HG03103 (cell line): Measurements from ENCODE around the gene CRYBA2.

Experiments used
- ATAC-seq: cut with Tn5 transposase; IDR thresholded peaks from one replicate; pipeline ENCODE4 v1.9.1; 2021; ENCODE audit warnings: low read depth; ENCODE audit not compliant: unreplicated experiment

Gene CRYBA2

DNA sequence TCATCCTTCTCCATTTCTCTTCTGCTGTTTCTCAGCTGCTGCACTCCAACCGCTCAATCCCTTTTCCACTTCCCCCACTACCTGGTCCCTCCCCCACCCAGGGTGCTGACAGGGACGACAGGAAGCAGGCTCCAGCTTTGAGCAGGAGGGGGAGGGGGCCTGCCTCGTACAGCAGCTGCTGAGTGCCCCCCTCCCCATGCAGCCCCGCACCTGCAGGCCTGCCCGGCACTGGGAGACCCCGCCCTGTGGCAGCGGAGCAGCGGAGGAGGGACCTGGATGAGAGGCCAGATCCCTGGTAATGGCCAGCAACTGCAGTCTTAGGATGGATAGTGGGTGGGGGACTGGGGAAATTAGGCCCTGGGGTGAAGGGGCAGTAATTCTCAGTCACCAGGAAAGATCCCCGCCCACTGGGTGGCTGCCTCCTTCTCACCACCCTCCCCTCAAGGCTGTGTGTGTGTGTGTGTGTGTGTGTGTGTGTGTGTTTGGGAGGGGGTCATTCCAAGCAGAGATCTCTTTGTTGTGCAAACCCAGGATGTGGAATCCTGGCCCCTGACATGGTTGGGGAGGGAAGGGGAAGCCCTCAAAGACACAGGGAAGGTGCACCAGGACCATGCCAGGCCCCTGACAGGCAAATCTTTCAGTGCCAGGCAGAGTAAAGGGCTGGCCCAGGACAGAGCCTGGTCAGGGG, 6.8 kb upstream of the CRYBA2 start:
- no peak for ATAC-seq

- no peak for ATAC-seq
These were observed 6.0 kb upstream of the CRYBA2 start for GRCh38 chr2:218999021-218999880.

DNA sequence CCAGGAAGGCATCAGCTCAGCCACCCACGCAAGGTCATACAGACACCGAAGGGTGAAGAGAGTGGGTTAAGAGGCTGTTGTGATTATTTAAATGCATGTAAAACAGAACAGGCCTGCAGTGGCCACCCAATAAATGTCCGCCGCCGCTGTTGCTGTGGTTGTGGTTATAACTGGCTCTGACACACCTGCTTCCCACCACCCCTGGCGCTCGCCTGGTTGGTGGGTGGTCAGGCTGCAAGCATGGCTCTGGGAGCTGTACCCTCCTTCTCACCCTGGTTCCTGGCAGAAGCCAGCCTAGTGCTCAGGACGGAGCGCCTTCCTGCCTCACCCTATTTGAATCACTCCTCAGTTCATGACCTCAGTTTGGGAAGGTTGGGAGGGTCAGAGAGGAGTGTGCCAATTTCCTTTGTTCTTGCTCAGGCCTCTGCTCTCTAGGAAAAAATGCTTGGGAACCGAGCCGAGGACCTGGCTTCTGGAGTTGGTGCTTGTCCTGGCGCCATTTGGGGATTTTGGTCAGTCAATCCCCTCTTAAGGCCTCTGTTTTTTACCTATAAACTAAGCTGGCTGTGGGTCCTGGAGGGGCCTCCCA, 5.3 kb upstream of the CRYBA2 start:
- no peak for ATAC-seq

- no peak for ATAC-seq
These were observed 4.5 kb upstream of the CRYBA2 start for GRCh38 chr2:218997731-218998130.

GRCh38 chr2:218996937-218997336, 3.7 kb upstream of the CRYBA2 start:
- ATAC-seq, result no peak

- no peak for ATAC-seq
These were observed 2.9 kb upstream of the CRYBA2 start for GRCh38 chr2:218995972-218996711.

- ATAC-seq, result no peak
These were observed 2.3 kb upstream of the CRYBA2 start for GRCh38 chr2:218995561-218995960.

- no peak for ATAC-seq
These were observed 398 bp downstream of the CRYBA2 start for GRCh38 chr2:218992703-218993344.

DNA sequence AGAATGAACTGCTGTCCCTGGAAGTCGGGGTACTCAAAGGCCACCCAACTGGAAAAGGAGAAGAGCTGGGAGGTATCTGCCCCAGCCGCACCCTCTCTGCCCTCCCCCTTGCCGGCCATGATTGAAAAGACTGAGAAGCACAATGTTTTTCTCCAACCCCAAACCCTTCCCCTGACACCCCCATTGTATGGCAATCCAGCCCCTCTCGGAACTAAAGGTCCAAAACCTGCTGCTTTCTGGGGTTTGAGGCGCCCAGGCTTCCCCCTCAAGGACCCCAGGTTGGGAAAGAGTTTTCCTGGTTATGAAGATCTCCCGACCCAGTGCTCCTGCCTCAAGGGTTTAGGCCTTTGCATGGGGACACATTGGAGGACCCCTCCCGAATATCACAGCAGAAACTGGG, 1.0 kb downstream of the CRYBA2 start:
- no peak for ATAC-seq

DNA sequence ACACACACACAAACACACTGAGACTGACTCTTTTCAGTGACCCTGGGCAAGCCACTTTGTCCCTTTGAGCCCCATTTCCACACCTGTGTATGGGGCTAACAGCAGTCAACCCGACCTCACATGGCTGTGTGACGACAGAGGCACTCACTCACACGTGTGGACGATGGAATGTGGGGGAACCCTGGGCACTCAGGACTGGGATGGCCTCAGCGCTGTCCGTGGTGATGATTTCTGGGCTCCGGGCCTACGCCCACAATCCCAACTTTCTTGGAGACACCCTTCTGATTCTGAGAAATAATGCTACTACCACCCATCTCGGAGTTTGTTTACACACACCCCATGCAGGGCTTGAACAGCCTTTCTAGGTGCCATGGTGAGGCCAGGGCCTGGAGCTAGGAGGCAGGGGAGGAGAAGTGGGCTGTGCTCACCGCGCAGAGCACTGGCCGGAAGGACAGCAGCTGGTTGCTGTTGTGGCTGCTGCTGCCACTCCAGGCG, 1.5 kb downstream of the CRYBA2 start:
- ATAC-seq, result no peak

GRCh38 chr2:218990612-218991011, 2.6 kb downstream of the CRYBA2 start:
- ATAC-seq, result no peak

GRCh38 chr2:218990052-218990451, 3.2 kb downstream of the CRYBA2 start:
- ATAC-seq, result no peak

DNA sequence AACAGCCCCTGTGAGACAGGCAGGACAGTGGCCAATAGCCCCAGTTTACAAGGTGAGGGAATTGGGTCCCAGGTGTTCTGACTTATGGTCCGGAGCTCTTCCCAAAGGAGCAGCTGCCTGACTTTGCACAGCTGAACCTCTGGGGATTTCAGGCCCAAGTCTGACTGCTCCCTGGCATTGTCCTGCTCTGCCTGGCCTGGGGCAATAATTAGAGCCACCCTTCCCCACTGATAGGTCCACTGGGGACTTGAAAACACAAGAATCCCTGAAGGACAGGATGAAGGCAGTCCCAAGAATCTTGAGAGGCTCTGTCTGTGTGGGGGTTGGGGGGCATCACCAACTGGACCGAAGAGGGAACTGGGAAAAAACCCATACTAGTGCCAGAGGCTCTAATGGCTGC, 4.6 kb downstream of the CRYBA2 start:
- ATAC-seq, result no peak

GRCh38 chr2:218988164-218988563, 5.1 kb downstream of the CRYBA2 start:
- ATAC-seq, result no peak

GRCh38 chr2:218986148-218986761, 7.0 kb downstream of the CRYBA2 start:
- no peak for ATAC-seq

- ATAC-seq, result no peak
These were observed 7.7 kb downstream of the CRYBA2 start for GRCh38 chr2:218985325-218986091.

GRCh38 chr2:218985021-218985324, 8.2 kb downstream of the CRYBA2 start, which contains the start of gene FEV:
Gene FEV (minus strand): TSS chr2:218985184. CDS start chr2:218985075, 109 bp downstream.
- ATAC-seq, result no peak

GRCh38 chr2:218984239-218985020, 8.8 kb downstream of the CRYBA2 start:
- no peak for ATAC-seq

- no peak for ATAC-seq
These were observed 9.3 kb downstream of the CRYBA2 start for GRCh38 chr2:218983934-218984238.
